ENCODE measurements around the gene JUND. TPM values are rescaled to one million over a fixed set of nuclear protein-coding genes. Genes with fewer than 3 reads are reported as not detected.

JUND gene
- polyA plus RNA-seq, 1 donor (not counting 4 experiments of a cell fraction or from before 2014, with no cell fraction given), result 17.2 TPM

DNA sequence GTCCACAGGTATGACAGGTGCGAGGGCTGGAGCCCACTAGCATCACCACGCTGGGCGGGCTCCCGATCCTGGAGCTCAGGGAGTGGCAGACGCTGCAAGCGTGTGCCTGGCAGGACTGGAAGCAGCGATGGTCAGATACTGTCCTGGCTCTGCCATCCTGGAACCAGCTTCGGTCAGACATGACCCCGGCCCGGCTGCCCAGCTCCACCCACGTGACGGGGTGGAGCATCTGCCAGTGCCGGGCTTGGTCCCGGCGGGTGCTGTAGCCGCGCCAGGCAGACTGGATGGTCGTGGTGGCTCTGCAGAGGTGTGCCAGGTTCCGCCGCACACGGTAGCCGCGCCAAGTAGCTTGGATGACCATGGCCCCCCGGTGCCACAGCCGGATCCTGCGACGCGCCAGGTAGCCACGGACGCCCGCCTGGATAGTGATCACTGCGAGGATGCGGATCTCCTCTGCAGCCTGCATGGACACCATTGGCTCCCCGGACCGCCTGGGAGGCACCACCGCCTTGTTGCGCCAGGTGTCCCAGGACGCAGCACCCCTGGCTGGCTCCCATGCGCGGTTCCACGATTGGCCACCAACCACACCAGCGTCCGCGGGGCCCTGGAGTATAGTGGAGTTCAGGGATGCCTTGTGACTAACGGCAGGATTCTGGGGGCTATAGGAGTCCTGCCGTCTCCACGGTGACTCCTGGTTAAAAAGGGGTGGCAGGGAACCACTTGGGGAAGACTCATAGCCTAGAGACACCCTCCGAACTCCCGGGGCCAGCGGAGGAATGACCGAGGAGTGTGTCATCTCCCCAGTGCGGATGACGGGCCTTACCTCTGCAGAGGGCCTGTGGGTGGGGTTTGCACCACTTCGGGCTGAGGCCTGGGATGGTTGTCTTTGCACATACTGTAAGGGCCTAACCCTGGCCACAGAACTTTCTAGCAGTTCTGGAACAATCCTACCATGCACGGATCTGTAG is 23.6 kb downstream of the JUND start:
- H3K9me3 ChIP-seq (ENCODE audit: control insufficient read depth, low read depth, low read length), result no peaks in the 10 kb centered on the region
- no peaks in the 10 kb centered on the region for H3K36me3 ChIP-seq (ENCODE audit: control insufficient read depth in 2 of 2, extremely low read depth in 1 of 2, insufficient read depth in 2 of 2, low read length in 2 of 2)
- peaks cover 21% of the 10 kb centered on the region for H3K4me1 ChIP-seq (ENCODE audit: control insufficient read depth, extremely low read depth, insufficient read depth, low read length)
- dilution Hi-C loops (cut with MboI; ENCODE audit: extremely low pct_ligation_motif_present, low sequenced_read_pairs), result no loop called here
- TF ChIP-seq, protein P1, sequence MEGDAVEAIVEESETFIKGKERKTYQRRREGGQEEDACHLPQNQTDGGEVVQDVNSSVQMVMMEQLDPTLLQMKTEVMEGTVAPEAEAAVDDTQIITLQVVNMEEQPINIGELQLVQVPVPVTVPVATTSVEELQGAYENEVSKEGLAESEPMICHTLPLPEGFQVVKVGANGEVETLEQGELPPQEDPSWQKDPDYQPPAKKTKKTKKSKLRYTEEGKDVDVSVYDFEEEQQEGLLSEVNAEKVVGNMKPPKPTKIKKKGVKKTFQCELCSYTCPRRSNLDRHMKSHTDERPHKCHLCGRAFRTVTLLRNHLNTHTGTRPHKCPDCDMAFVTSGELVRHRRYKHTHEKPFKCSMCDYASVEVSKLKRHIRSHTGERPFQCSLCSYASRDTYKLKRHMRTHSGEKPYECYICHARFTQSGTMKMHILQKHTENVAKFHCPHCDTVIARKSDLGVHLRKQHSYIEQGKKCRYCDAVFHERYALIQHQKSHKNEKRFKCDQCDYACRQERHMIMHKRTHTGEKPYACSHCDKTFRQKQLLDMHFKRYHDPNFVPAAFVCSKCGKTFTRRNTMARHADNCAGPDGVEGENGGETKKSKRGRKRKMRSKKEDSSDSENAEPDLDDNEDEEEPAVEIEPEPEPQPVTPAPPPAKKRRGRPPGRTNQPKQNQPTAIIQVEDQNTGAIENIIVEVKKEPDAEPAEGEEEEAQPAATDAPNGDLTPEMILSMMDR (optimal IDR thresholded peaks at IDR 0.05 in 1 of 3, IDR thresholded peaks at IDR 0.05 in 1 of 3, conservative IDR thresholded peaks at IDR 0.05 in 1 of 3; ENCODE audit: extremely low read depth in 1 of 3, insufficient read depth in 2 of 3, low read length in 3 of 3), result no peak
- no peak for TF ChIP-seq EZH2 (IDR thresholded peaks at IDR 0.05; ENCODE audit: low read length)
- H3K27me3 ChIP-seq (ENCODE audit: control insufficient read depth, extremely low read depth, insufficient read depth, low read length), result no peaks in the 10 kb centered on the region
- H3K79me2 ChIP-seq (ENCODE audit: control insufficient read depth, insufficient read depth, low read length), result no peaks in the 10 kb centered on the region
- H2AFZ ChIP-seq (ENCODE audit: control insufficient read depth, low read length), result no peak overlapping the region
- no peak overlapping the region for H3K9ac ChIP-seq (ENCODE audit: control insufficient read depth, extremely low read depth, insufficient read depth, low read length)
- FAIRE-seq (no peak), DNase-seq (ENCODE audit: low read depth, low spot score) (no peak)
- no peaks in the 10 kb centered on the region for H3K9me1 ChIP-seq (ENCODE audit: control insufficient read depth, extremely low read depth, insufficient read depth, low read length)
- H3K4me2 ChIP-seq (ENCODE audit: control insufficient read depth, extremely low read depth, insufficient read depth, low read depth, low read length), result no peak overlapping the region
- no peak overlapping the region for H3K27ac ChIP-seq (ENCODE audit: control insufficient read depth, insufficient read depth, low read length)
- H3K4me3 ChIP-seq (ENCODE audit: control insufficient read depth in 2 of 3, extremely low read depth in 1 of 3, insufficient read depth in 2 of 3, low read depth in 1 of 3, low read length in 3 of 3), result no peak overlapping the region
- no peaks in the 10 kb centered on the region for H4K20me1 ChIP-seq (ENCODE audit: control insufficient read depth, extremely low read depth, insufficient read depth, low read length)

DNA sequence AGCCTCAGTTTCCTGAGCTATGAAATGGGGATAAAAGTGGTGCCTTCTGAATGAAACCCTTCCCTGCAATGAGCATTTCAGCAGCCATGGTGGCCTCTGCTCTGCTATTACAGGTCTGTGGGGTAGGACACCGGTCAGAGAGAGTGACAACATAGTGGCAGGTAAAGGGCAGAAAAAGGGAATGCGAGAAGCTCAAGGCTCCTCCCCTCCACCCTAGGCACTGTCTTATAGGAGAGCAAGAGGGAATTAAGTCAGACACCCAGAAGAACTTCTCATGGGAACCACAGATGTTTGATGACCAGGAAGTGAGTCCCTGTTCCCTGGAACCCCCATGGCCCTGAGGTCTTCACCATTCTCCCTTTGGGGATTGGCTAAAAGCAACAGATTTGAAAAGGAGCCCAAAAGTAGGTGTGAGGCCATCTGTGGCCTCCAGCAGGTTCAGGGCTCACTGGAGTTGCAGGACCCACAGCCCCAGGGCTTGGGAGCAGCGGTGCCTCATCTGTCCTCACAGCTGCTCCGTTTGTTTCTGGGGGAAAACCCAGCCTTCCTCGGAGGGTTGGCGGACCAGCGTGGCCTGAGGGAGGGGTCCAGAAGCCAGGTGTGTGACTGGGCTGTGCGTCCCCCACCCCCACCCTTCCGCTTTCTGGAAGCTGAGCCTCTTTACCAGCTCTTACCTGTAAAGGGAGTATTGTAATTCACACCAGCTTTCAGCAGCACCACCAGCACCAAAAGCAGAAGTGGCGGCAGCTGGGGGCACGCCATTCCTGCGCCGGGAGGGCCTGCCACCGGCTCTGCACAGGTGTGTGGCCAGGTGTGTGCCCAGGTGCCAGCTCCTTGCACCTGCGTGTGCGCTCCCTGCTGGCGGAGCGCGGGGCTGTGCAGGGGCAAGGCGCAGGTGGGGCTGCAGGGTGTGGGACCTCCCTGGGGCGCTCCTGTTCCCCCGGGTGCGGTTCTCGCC is 26.6 kb downstream of the JUND start:
- H3K4me3 ChIP-seq (ENCODE audit: control insufficient read depth in 2 of 3, extremely low read depth in 1 of 3, insufficient read depth in 2 of 3, low read depth in 1 of 3, low read length in 3 of 3), result no peak overlapping the region
- H2AFZ ChIP-seq (ENCODE audit: control insufficient read depth, low read length), result no peak overlapping the region
- no peak overlapping the region for H3K27ac ChIP-seq (ENCODE audit: control insufficient read depth, insufficient read depth, low read length)
- no peaks in the 10 kb centered on the region for H3K27me3 ChIP-seq (ENCODE audit: control insufficient read depth, extremely low read depth, insufficient read depth, low read length)
- H3K79me2 ChIP-seq (ENCODE audit: control insufficient read depth, insufficient read depth, low read length), result no peaks in the 10 kb centered on the region
- H3K4me1 ChIP-seq (ENCODE audit: control insufficient read depth, extremely low read depth, insufficient read depth, low read length), result peaks cover 21% of the 10 kb centered on the region
- no peaks in the 10 kb centered on the region for H3K9me1 ChIP-seq (ENCODE audit: control insufficient read depth, extremely low read depth, insufficient read depth, low read length)
- no peaks in the 10 kb centered on the region for H3K9me3 ChIP-seq (ENCODE audit: control insufficient read depth, low read depth, low read length)
- no peak for FAIRE-seq
- dilution Hi-C loops (cut with MboI; ENCODE audit: extremely low pct_ligation_motif_present, low sequenced_read_pairs), result no loop called here
- TF ChIP-seq, protein P1 (optimal IDR thresholded peaks at IDR 0.05 in 1 of 3, IDR thresholded peaks at IDR 0.05 in 1 of 3, conservative IDR thresholded peaks at IDR 0.05 in 1 of 3; ENCODE audit: extremely low read depth in 1 of 3, insufficient read depth in 2 of 3, low read length in 3 of 3), result peak in 2 of 3 experiments; percentile 73 to 74
- no peak for TF ChIP-seq EZH2 (IDR thresholded peaks at IDR 0.05; ENCODE audit: low read length)
- no peaks in the 10 kb centered on the region for H4K20me1 ChIP-seq (ENCODE audit: control insufficient read depth, extremely low read depth, insufficient read depth, low read length)
- no peak overlapping the region for H3K9ac ChIP-seq (ENCODE audit: control insufficient read depth, extremely low read depth, insufficient read depth, low read length)
- no peak for DNase-seq (ENCODE audit: low read depth, low spot score)
- peak overlapping the region; percentile 10 for H3K4me2 ChIP-seq (ENCODE audit: control insufficient read depth, extremely low read depth, insufficient read depth, low read depth, low read length)
- no peaks in the 10 kb centered on the region for H3K36me3 ChIP-seq (ENCODE audit: control insufficient read depth in 2 of 2, extremely low read depth in 1 of 2, insufficient read depth in 2 of 2, low read length in 2 of 2)
